H4 (cell line): ENCODE data around the gene DEAF1. TPM values are rescaled to one million over a fixed set of nuclear protein-coding genes. Genes with fewer than 3 reads are reported as not detected.
"Not testable (repeated sequence)": the region's sequence is repeated elsewhere in the genome, so short reads cannot be mapped to it uniquely, and the experiment has no call there.

ENCODE experiments used
- DNase-seq: peaks from one replicate; pipeline ENCODE4 v3.0.0-alpha.2; 2015; ENCODE audit warnings: low spot score
- total RNA-seq: library from RNA; depleted of rRNA; stranded (reverse); fragments of >200 nt; shearing (Covaris generic); gene quantifications from 2 replicates; pipeline ENCODE4 v1.2.3, GENCODE V29; 2014; rRNA removed

The DEAF1 gene, protein sequence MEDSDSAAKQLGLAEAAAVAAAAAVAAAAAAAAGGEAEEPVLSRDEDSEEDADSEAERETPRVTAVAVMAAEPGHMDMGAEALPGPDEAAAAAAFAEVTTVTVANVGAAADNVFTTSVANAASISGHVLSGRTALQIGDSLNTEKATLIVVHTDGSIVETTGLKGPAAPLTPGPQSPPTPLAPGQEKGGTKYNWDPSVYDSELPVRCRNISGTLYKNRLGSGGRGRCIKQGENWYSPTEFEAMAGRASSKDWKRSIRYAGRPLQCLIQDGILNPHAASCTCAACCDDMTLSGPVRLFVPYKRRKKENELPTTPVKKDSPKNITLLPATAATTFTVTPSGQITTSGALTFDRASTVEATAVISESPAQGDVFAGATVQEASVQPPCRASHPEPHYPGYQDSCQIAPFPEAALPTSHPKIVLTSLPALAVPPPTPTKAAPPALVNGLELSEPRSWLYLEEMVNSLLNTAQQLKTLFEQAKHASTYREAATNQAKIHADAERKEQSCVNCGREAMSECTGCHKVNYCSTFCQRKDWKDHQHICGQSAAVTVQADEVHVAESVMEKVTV
- 24.9 and 29.9 TPM in 2 replicates for total RNA-seq

DNA sequence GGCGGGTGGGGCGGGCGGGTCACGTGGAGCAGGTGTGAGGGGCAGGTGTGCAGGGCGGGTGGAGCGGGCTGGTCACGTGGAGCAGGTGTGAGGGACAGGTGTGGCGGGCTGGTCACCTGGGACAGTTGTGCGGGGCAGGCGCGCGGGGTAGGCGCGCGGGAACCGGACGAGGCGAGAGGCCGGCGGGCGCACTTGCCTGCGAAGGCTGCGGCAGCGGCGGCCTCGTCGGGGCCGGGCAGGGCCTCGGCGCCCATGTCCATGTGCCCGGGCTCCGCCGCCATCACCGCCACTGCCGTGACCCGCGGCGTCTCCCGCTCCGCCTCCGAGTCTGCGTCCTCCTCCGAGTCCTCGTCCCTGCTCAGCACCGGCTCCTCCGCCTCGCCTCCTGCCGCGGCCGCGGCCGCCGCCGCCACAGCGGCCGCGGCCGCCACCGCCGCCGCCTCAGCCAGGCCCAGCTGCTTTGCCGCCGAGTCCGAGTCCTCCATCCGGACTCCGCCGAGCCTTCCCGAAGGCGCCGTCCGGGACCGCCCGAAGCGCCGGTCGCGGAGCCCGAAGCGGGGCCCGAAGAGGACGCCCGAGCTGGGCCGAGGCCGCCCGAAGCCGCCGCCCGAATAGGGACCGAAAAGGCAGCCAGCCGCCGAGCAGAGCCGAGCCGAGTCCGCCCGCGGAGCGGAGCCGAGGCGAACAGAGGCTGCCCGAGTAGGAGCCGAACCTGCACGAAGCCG lies at the start of gene DEAF1:
DEAF1 (minus strand) TSS at position 660 of the 725 bp plus-strand sequence; CDS start at position 485, 175 bp downstream.
- DNase-seq = peak; percentile 97

DNA sequence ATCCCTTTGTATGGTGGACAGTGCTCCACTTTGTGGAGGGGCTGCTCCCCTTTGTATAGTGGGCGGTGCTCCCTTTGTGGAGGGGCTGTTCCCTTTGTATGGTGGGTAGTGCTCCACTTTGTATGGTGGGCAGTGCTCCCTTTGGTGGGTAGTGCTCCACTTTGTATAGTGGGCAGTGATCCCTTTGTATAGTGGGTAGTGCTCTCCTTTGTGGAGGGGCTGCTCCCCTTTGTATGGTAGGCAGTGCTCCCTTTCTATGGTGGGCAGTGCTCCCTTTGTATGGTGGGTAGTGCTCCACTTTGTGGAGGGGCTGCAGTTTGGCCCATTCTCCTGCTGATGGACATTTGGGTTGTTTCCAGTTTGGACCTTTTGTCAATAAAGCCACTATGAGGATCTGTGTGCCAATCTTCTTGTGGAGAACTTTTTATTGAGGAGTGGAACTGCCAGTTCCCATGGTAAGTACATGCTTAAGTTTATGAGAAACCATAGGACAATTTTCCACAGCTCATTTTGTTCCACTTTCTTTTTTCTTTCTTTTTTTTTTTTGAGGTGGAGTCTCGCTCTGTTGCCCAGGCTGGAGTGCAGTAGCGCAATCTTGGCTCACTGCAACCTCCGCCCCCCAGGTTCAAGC lies 47.7 kb upstream of the DEAF1 start:
- no peak for DNase-seq

- no peak for DNase-seq
Observed at GRCh38 chr11:742156-742546, 47.1 kb upstream of the DEAF1 start.

- DNase-seq = not testable (repeated sequence)
Observed at GRCh38 chr11:737899-738298, 42.9 kb upstream of the DEAF1 start.

DNA sequence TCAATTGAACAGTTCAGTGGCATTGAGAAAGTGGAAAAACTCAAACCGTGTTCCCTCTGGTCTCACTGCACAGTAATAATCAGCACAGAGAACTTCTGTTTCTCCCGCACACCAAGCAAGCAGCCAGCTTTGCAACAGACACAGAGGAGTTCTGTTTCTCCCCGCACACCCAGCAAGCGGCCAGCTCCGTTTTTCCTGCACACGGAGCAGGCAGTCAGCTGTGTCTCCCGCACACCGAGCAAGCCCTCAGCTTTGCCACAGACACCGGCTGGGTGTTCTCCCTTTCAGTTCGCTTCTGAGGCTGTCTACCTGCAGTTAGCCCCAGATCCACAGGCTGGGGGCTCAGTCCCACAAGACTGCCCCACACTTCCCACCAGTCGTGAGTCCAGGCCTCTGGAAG lies 42.3 kb upstream of the DEAF1 start:
- no peak for DNase-seq

GRCh38 chr11:734541-734940 lies 39.5 kb upstream of the DEAF1 start:
- not testable (repeated sequence) for DNase-seq

DNA sequence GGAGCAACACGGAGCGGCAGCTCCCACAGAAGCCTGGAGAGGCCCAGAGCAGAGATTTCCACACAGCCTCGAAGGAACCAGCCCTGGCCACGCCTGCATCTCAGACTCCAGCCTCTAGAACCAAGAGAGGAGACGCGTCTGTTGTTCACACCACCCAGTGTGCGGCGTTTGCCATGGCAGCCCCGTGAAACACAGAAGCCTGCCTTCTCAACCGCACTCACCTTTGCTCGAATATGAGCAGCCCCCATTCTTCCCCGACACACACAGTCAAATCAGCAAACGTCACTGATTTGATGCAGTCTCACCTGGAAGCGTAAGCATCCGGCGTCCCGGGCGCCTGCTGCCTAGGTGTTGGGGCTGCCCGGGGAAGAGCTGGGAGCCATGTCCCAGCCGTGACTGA lies 38.0 kb upstream of the DEAF1 start:
- no peak for DNase-seq

DNA sequence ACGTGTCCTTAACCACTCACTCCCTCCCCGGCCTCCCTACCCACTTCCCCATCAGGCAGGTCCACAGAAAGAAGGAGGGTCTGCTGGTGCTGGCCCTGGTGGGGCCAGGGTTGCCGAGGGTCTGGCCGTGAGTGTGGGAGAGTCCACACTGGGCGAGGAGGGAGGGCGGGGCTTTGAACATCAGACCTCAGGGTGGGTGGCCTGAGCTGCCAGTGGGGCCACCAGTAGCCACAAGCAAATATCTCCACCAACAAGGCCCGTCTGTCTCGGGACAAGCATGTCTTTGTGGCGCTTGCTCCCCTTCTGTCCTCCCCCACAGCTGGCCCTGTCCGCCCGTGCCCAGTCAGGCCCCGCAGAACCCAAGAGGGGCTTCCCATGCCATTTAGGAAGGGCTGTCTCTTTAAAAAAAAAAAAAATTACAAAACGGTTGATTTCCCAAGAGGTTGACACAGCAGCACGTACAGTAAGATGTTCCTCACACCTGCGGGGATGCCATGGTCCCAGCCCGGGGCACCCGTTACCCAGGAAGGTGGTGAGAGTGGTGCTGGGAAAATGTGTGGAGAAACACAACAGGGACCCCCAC lies 34.6 kb upstream of the DEAF1 start:
- no peak for DNase-seq

DNA sequence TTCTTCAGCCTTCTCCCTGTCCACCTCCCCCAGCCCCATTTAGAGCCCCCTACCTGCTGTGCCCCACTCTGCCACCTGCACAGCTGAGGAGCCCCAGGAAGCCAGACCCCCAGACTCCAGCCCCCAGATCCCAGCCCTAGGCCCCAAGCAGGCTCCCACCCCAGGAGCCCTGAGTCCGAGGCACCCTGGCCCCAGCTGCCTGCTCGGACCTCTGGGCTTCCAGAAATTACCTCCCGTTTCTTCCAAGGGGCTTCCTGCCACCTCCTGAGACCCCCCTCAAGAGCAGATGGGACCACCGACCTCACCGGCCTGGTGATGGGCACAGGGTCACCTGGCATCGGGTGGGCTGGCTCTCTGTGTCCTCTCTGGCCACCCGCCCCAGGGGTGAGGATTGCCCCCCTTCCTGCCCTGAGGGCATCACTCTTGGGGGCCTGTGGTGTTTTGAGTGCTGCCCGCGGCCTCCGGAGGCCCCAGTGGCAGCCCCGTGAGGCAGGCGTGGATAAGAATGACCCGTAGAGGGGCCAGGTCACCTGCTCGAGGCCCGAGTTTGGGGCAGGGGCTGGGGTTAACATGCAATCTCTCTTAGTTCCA lies 34.0 kb upstream of the DEAF1 start:
- DNase-seq = no peak

GRCh38 chr11:727859-728748 lies 33.1 kb upstream of the DEAF1 start:
- peak; percentile 92 for DNase-seq

- no peak for DNase-seq
Observed at GRCh38 chr11:727281-727701, 32.3 kb upstream of the DEAF1 start.

DNA sequence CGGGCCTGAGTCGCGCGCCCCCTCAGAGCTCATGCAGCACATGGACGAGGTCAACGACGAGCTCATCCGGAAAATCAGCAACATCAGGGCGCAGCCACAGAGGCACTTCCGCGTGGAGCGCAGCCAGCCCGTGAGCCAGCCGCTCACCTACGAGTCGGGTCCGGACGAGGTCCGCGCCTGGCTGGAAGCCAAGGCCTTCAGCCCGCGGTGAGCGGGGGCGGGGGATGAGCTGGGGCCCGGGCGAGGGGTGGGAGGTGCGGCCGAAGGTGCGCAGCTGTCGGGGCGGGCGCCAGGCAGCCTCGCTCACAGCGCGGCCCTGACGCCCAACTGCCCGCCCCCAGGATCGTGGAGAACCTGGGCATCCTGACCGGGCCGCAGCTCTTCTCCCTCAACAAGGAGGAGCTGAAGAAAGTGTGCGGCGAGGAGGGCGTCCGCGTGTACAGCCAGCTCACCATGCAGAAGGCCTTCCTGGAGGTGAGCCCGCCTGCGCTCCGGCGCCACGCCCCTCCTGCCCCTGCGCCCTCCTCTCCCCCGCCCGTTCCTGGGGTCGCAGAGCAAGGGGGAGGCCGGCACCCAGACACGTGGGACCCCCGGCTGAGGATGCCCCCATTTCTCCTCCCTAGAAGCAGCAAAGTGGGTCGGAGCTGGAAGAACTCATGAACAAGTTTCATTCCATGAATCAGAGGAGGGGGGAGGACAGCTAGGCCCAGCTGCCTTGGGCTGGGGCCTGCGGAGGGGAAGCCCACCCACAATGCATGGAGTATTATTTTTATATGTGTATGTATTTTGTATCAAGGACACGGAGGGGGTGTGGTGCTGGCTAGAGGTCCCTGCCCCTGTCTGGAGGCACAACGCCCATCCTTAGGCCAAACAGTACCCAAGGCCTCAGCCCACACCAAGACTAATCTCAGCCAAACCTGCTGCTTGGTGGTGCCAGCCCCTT lies 31.5 kb upstream of the DEAF1 start:
- DNase-seq = no peak

GRCh38 chr11:725624-726202 lies 30.7 kb upstream of the DEAF1 start:
- no peak for DNase-seq

DNA sequence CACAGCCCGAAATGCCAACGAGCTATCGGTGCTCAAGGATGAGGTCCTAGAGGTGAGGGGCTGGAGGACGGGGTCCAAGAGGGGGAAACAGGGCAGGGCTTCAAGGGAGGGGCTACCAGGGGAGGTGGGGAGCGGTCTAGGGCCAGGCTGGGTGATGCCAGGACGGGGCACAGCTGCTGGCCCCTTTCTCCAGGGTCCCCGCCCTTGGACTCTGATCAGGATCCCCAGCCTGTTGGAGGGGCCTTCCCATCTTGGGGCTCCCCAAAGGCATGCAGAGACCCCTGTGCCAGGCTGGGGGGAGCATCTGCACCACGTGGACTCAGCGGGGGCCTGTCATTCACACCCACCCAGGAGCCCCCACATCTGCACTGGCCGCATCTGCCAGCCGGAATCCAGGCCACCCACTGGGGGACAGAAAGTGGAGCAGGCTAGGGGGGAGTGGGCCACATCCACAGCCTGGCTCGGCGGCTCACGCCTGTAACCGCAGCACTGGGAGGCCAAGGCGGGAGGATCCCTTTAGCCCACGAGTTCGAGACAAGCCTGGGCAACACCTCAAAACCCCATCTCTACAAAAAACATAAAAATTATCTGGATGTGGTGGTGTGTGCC lies 29.9 kb upstream of the DEAF1 start:
- no peak for DNase-seq

DNA sequence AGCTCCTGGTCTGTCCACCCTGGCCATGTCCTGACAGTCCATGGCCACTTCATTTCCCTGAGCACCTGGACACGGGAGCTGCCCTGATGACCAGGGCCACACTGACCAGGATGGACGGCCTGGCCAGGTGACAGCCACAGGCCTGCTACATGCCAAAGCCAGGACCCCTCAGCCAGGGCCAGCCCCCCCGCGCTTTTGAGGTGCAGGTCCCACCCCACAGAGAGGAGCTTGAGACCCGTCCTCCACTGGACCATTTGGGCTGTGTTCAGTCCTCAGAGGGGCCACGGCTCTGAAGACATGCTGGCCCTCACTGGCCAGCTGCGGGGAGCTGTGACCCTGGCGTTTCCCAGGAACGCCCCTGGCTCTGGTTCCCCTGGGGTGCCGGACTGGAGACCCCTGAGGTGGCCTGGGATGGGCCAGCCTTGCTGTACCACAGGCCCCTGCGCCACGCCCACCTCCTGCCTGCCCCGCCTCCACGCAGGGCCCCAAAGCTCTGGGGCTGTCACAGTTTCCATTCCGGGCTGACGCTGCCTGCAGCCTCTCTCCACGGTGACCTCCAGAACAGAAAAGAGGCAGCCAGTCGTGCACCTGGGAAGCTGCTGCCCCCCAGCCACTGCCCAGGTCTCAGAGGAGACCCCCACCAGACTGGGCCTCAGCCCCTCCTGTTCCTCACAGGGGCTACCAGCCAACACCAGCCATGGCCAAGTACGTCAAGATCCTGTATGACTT lies 29.2 kb upstream of the DEAF1 start:
- DNase-seq = no peak

GRCh38 chr11:723120-723883 lies 28.3 kb upstream of the DEAF1 start:
- peak; percentile 49 for DNase-seq

DNA sequence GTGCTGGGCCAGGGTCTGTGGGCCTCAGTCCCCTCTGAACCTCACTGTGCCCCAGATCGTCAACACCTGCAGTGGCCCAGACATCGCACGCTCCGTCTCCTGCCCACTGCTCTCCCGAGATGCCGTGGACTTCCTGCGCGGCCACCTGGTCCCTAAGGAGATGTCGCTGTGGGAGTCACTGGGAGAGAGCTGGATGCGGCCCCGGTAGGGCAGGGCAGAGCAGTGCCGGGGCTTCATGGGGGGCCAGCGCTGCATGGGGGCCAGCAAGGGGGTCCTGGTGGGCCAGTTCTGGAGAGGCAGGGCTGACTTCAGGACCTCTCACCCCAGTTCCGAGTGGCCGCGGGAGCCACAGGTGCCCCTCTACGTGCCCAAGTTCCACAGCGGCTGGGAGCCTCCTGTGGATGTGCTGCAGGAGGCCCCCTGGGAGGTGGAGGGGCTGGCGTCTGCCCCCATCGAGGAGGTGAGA lies 27.4 kb upstream of the DEAF1 start:
- DNase-seq = no peak
